GM10248 (cell line): ENCODE measurements around the gene SDCCAG8.

Experiments
- CTCF ChIA-PET: fragments of 300-600 bp; sonication (Branson Sonifier 250); formaldehyde crosslinking; extraction: SDS; loops from one replicate; lab custom pipeline; 2021; ENCODE audit warnings: antibody characterized with exemption; lab: Yijun Ruan, JAX
- POLR2A ChIA-PET: fragments of 350-650 bp; sonication (Branson Sonifier 250); formaldehyde crosslinking; extraction: SDS; loops from one replicate; lab custom pipeline; 2020; ENCODE audit warnings: antibody characterized with exemption; lab: Yijun Ruan, JAX
- DNase-seq: peaks from one replicate; pipeline ENCODE4 v3.0.0; 2012; ENCODE audit errors: extremely low spot score
- TF ChIP-seq, protein P1 (sequence below): IDR thresholded peaks from 2 replicates; pipeline ENCODE4 v1.5.1; 2012; ENCODE audit warnings: mild to moderate bottlenecking, low read depth; ENCODE audit errors: extremely low read depth, missing control alignments, control extremely low read depth

SDCCAG8 gene

GRCh38 chr1:243483952-243484351, 228.1 kb downstream of the SDCCAG8 start:
- TF ChIP-seq, protein P1, sequence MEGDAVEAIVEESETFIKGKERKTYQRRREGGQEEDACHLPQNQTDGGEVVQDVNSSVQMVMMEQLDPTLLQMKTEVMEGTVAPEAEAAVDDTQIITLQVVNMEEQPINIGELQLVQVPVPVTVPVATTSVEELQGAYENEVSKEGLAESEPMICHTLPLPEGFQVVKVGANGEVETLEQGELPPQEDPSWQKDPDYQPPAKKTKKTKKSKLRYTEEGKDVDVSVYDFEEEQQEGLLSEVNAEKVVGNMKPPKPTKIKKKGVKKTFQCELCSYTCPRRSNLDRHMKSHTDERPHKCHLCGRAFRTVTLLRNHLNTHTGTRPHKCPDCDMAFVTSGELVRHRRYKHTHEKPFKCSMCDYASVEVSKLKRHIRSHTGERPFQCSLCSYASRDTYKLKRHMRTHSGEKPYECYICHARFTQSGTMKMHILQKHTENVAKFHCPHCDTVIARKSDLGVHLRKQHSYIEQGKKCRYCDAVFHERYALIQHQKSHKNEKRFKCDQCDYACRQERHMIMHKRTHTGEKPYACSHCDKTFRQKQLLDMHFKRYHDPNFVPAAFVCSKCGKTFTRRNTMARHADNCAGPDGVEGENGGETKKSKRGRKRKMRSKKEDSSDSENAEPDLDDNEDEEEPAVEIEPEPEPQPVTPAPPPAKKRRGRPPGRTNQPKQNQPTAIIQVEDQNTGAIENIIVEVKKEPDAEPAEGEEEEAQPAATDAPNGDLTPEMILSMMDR = no peak
- no peak for DNase-seq
- ChIA-PET POLR2A (no interaction called here), CTCF (interaction anchor here (1.5 to 1.6 kb wide), 2 partner anchors 19 to 36 kb away, joined by 3 to 4 read pairs; no protein-coding TSS in a partner anchor)

DNA sequence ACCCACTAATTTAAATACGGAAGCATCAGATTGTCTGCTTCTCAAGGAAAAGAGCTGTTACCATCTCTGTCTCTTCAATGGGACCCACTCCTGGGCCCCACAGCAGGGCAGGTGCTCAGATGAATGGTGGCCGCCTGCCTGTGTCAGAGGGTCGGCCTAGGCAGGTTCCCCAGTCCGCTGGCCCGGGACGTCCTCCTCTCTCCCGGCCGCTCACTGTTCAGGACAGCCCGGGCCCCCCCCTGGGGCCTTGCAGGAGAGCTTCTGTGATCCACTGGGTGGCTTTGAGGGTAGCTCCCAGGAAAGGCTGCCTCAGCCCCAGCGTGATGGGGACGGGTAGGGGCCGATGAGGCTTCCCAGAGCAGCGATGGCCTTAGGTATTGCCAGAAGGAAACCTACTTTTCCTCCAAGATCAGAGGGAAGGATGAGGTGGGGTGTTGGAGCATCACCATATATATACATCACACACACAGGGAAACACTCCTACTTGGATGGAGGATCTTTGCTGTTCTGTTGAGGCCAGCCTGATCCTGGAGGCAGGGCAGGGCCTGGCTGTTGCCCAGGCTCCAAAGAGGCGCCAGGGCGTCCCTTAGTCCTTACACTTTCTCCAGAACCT, 231.3 kb downstream of the SDCCAG8 start:
- ChIA-PET POLR2A (no interaction called here), CTCF (no interaction called here)
- TF ChIP-seq, protein P1 = no peak
- no peak for DNase-seq

DNA sequence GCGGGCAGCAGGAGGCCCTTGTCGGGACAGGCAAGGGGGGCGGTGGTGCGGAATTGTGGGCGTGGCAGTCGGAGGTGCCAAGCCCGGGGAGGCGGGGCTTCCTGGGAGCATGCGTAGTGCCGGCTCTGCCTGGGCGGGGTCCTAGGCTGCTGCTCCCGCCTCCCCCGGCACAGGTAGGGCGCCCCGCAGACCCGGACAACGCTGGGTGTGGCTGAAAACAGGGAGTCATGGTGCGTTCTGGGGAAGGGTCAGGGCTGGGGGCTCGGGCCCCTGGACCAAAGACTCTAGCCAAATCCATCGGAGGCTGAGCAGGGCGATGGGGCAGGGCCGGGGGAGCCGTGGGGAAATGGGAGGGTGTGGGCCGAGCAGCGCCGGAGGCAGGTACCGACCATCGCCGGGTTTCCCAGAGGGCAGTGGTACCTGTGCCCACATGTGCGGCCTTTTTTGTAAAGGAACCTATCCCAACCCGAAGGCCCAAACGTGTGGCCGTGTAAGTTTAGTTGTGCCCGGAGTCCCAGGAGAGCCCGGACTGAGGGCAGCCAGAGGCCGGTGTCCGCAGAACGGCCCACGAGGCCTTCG, 231.9 kb downstream of the SDCCAG8 start:
- TF ChIP-seq, protein P1 = no peak
- CTCF ChIA-PET = no interaction called here
- POLR2A ChIA-PET = no interaction called here
- no peak for DNase-seq

DNA sequence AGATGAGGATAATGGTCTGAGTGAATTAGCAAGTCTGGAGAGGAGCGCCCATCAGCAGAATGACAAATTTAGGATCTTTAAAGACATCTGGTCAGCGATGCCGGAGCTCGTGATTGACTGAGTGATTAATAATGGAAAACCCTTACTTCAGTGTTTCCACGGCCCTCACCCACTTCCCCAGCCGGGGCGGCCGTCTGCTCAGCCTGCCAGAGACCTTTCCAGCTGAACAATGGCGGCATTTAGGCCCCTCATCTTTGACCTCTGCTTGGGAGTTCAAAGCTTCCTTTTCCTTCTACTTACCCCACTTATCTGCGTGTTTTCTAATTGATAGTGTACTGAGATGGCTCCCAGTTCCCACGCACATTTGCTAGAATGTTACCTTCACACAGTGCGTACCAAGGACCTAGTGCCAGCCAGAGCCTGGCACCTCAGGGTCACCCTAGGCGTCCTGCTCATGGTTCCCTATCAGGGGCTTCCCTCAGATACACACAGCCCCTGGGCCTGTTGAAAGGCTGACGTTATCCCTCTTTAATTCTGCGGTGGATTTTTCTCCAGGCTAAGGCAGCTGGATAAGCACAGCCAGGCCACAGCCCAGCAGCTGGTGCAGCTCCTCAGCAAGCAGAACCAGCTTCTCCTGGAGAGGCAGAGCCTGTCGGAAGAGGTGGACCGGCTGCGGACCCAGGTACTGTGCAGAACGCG, 232.8 kb downstream of the SDCCAG8 start:
- POLR2A ChIA-PET = no interaction called here
- TF ChIP-seq, protein P1 = no peak

DNA sequence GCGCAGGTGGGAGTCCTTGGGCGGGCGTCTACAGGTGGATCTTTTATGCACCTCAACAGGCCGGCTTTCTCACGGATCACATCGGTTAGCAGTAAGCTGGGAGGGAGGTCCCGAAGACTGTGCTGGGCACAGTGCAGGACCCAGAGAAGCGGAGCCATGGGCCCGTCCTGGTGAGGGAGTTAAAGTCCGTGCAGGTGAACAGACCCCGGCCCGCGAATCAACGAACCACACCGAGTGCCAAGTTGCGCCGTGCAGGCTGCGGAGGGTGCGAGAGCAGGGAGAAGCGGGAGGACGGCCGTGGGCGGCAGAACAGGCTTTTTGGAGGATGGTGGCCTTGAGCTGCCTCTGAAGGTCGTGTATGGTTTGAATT, 233.3 kb downstream of the SDCCAG8 start:
- DNase-seq = no peak
- ChIA-PET POLR2A (no interaction called here), CTCF (no interaction called here)
- TF ChIP-seq, protein P1 = no peak

More for the DNA sequence above, 232.8 kb downstream of the SDCCAG8 start:
- CTCF ChIA-PET = no interaction called here
- no peak for DNase-seq

GRCh38 chr1:243489681-243490546, 234.1 kb downstream of the SDCCAG8 start:
- POLR2A ChIA-PET = no interaction called here
- TF ChIP-seq, protein P1 = no peak
- no peak for DNase-seq
- CTCF ChIA-PET = no interaction called here
